ENCODE data around the gene BRINP2. TPM values are rescaled to one million over a fixed set of nuclear protein-coding genes. Genes with fewer than 3 reads are reported as not detected.

Gene BRINP2
- total and polyA plus RNA-seq, 2 of the 8 experiments (the other 6 are each of a cell fraction or from before 2014, with no cell fraction given) = 0.39 to 0.42 TPM

GRCh38 chr1:177289532-177289931 lies 118.8 kb downstream of the BRINP2 start:
- 82% methylated on average over 2 of the region's 2 CpGs; no CpG with 5 or more reads in 1 of the 2 experiments for WGBS, 2 experiments (ENCODE audit: extremely low coverage in 1 of 2, insufficient coverage in 1 of 2, insufficient read length in 1 of 2, insufficient replicate concordance in 2 of 2, low coverage in 1 of 2, low lambda C conversion rate in 2 of 2, missing lambda C conversion rate in 1 of 2)
- no peak overlapping the region for H3K4me2 ChIP-seq (ENCODE audit: insufficient read depth in 1 of 2, low read depth in 2 of 2, low read length in 2 of 2)
- no peaks in the 10 kb centered on the region for H3K9me3 ChIP-seq (ENCODE audit: insufficient read depth in 2 of 2, low read depth in 1 of 2, low read length in 1 of 2)

More at GRCh38 chr1:177289532-177289931, 118.8 kb downstream of the BRINP2 start:
- FAIRE-seq (no peak), DNase-seq (ENCODE audit: low read depth in 1 of 2, low spot score in 2 of 2) (no peak)
- Histone ChIP-seq H3K79me1 (ENCODE audit: low read depth, low read length) (no peaks in the 10 kb centered on the region), H2BK120ac (replicated peaks; ENCODE audit: low read depth, low read length) (no peak overlapping the region), H2BK5ac (ENCODE audit: low read depth, low read length) (no peak overlapping the region), H3K56ac (replicated peaks; ENCODE audit: insufficient read length, low read depth, low read length) (no peak overlapping the region), H3K27me3 (replicated peaks in 1 of 4; ENCODE audit: control insufficient read depth in 3 of 4, extremely low read depth in 1 of 4, insufficient read depth in 3 of 4, low read length in 3 of 4) (no peaks in the 10 kb centered on the region), H3K27ac (ENCODE audit: low read depth, low read length) (no peak overlapping the region), H3K9ac (replicated peaks in 1 of 4; ENCODE audit: extremely low read depth in 1 of 4, low read depth in 3 of 4, low read length in 3 of 4) (no peak overlapping the region), H2BK12ac (ENCODE audit: low read depth, low read length) (no peak overlapping the region), H2BK15ac (ENCODE audit: low read length) (no peak overlapping the region), H3K4me3 (ENCODE audit: extremely low read depth in 1 of 4, insufficient read depth in 2 of 4, low read depth in 3 of 4, low read length in 4 of 4) (no peak overlapping the region), H4K8ac (ENCODE audit: extremely low read depth, insufficient read depth, low read length) (no peak overlapping the region), H4K20me1 (replicated peaks in 1 of 2; ENCODE audit: control insufficient read depth in 1 of 2, insufficient read depth in 2 of 2, low read length in 2 of 2) (no peaks in the 10 kb centered on the region), H3K18ac (ENCODE audit: extremely low read depth, low read length) (no peak overlapping the region), H3K23ac (ENCODE audit: insufficient read length) (no peak overlapping the region), H3K14ac (ENCODE audit: insufficient read length) (no peak overlapping the region), H2AK5ac (ENCODE audit: low read depth, low read length) (no peak overlapping the region), H4K91ac (replicated peaks; ENCODE audit: insufficient read length, low read length) (no peak overlapping the region), H2BK20ac (ENCODE audit: low read length) (no peak overlapping the region), H3K4me1 (replicated peaks in 1 of 4; ENCODE audit: control insufficient read depth in 3 of 4, insufficient read depth in 4 of 4, low read length in 3 of 4) (no peaks in the 10 kb centered on the region), H3K36me3 (ENCODE audit: control insufficient read depth in 2 of 4, insufficient read depth in 4 of 4, low read length in 3 of 4) (no peaks in the 10 kb centered on the region), H3K4ac (replicated peaks; ENCODE audit: insufficient read length, low read depth, low read length) (no peak overlapping the region), H2AFZ (ENCODE audit: low read length) (no peak overlapping the region), H3K23me2 (ENCODE audit: low read depth, low read length) (no peaks in the 10 kb centered on the region), H3K79me2 (ENCODE audit: control insufficient read depth in 1 of 2, insufficient read depth in 2 of 2, low read length in 2 of 2) (no peaks in the 10 kb centered on the region), H4K5ac (ENCODE audit: insufficient read length, low read depth, low read length) (no peak overlapping the region)
- ChIA-PET POLR2A (ENCODE audit: partially characterized antibody) (no interaction called here), CTCF (ENCODE audit: partially characterized antibody) (no interaction called here)
- TF ChIP-seq RAD21 (IDR thresholded peaks at IDR 0.05 in 1 of 2, conservative IDR thresholded peaks at IDR 0.05 in 1 of 2; ENCODE audit: low read depth in 2 of 2, low read length in 2 of 2) (no peak), GTF2F1 (IDR thresholded peaks at IDR 0.05; ENCODE audit: borderline replicate concordance, low read depth, low read length) (no peak), PHF8 (conservative IDR thresholded peaks at IDR 0.05; ENCODE audit: low read depth, low read length) (no peak), USF2 (IDR thresholded peaks at IDR 0.05; ENCODE audit: low read length) (no peak), SIN3A (conservative IDR thresholded peaks at IDR 0.05 in 1 of 2, IDR thresholded peaks at IDR 0.05 in 1 of 2; ENCODE audit: low read depth in 1 of 2, low read length in 2 of 2) (no peak), SP4 (IDR thresholded peaks at IDR 0.05; ENCODE audit: low read length) (no peak), MAFK (IDR thresholded peaks at IDR 0.05; ENCODE audit: low read depth, low read length) (no peak), KDM1A (IDR thresholded peaks at IDR 0.05; ENCODE audit: borderline replicate concordance, low read length) (no peak), NANOG (IDR thresholded peaks at IDR 0.05; ENCODE audit: insufficient read depth, low read depth, low read length, poor library complexity, severe bottlenecking) (no peak), ATF2 (IDR thresholded peaks at IDR 0.05; ENCODE audit: low read length) (no peak), TAF7 (optimal IDR thresholded peaks at IDR 0.05; ENCODE audit: borderline replicate concordance, low read depth, low read length) (no peak)

Data from H1 (cell line).